HepG2 (cell line): Measurements from ENCODE around the gene TNFSF8.

Experiments
- FOXJ3 ChIP-seq: sonication (generic); formaldehyde crosslinking; IDR thresholded peaks from 2 replicates; pipeline ENCODE4 v1.4.0; 2020; ENCODE audit warnings: missing genetic modification reagents, mild to moderate bottlenecking, borderline replicate concordance
- HNRNPH1 ChIP-seq: fragments of 200-400 bp; formaldehyde crosslinking; optimal IDR thresholded peaks from 2 replicates; pipeline ENCODE3; 2017; ENCODE audit warnings: mild to moderate bottlenecking, low read depth, low read length
- MAFK ChIP-seq, 2 experiments: IDR thresholded peaks in 1 of 2; conservative IDR thresholded peaks in 1 of 2; 2 replicates each; pipeline ENCODE4 v1.6.1; 2011; ENCODE audit warnings: improper control_type of control experiment in 2 of 2, low read length in 2 of 2
- MEIS2 ChIP-seq: sonication (generic); formaldehyde crosslinking; IDR thresholded peaks from 2 replicates; pipeline ENCODE4 v1.9.0; 2021; ENCODE audit warnings: mild to moderate bottlenecking, missing genetic modification reagents
- NFYB ChIP-seq: sonication (generic); formaldehyde crosslinking; IDR thresholded peaks from 2 replicates; pipeline ENCODE4 v1.4.0; 2020; ENCODE audit warnings: missing genetic modification reagents
- NR1H2 ChIP-seq: sonication (generic); formaldehyde crosslinking; IDR thresholded peaks from 2 replicates; pipeline ENCODE4 v1.8.1; 2022; ENCODE audit warnings: low read depth, missing genetic modification reagents, borderline replicate concordance
- POLR2AphosphoS5 ChIP-seq: IDR thresholded peaks from 2 replicates; pipeline ENCODE4 v1.6.1; 2012; ENCODE audit warnings: low read depth, low read length
- RAD21 ChIP-seq: fragments of 450-650 bp; formaldehyde crosslinking; IDR thresholded peaks from 2 replicates; pipeline ENCODE4 v1.5.0; 2020; ENCODE audit warnings: mild to moderate bottlenecking
- TF ChIP-seq, protein P1 (sequence below): sonication (generic); formaldehyde crosslinking; IDR thresholded peaks from 2 replicates; pipeline ENCODE4 v1.5.0; 2020; ENCODE audit warnings: mild to moderate bottlenecking, missing genetic modification reagents, moderate library complexity

DNA sequence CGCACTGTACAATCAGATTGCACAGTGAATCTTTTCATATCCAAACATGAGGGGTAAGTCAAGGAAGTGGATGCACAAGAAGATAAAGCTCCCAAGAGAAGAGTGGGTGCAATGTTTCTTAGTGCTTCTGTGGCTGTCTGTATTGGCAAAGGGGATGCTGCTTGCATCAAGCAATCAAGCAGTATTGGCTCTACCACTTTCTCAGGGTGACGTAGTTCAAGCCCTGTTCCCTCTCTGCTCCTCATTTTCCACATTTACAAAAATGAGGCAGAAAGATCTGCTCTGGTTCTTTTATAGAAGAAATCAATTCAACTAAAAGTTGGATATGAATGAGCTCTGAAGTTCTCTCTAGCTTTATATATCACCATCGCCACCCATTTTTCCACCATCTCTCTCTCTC, 2.3 kb downstream of the TNFSF8 start:
- TF ChIP-seq, protein P1, sequence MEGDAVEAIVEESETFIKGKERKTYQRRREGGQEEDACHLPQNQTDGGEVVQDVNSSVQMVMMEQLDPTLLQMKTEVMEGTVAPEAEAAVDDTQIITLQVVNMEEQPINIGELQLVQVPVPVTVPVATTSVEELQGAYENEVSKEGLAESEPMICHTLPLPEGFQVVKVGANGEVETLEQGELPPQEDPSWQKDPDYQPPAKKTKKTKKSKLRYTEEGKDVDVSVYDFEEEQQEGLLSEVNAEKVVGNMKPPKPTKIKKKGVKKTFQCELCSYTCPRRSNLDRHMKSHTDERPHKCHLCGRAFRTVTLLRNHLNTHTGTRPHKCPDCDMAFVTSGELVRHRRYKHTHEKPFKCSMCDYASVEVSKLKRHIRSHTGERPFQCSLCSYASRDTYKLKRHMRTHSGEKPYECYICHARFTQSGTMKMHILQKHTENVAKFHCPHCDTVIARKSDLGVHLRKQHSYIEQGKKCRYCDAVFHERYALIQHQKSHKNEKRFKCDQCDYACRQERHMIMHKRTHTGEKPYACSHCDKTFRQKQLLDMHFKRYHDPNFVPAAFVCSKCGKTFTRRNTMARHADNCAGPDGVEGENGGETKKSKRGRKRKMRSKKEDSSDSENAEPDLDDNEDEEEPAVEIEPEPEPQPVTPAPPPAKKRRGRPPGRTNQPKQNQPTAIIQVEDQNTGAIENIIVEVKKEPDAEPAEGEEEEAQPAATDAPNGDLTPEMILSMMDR (CRISPR knock-in tag): no peak
- TF ChIP-seq POLR2AphosphoS5: no peak
- no peak for TF ChIP-seq HNRNPH1
- no peak for TF ChIP-seq FOXJ3 (CRISPR knock-in tag)
- no peak for TF ChIP-seq RAD21
- no peak for TF ChIP-seq MEIS2 (CRISPR knock-in tag)
- TF ChIP-seq NFYB (CRISPR knock-in tag): no peak
- TF ChIP-seq MAFK (conservative IDR thresholded peaks at IDR 0.05 in 1 of 2, IDR thresholded peaks at IDR 0.05 in 1 of 2; ENCODE audit: low read length in 2 of 2): no peak
- no peak for TF ChIP-seq NR1H2
